Activated T-cell treated with anti-CD3 and anti-CD28 coated beads, Interleukin-2, amount 50 U/mL, for 72 hours (primary cell): ENCODE measurements around the gene PTPRO. TPM values are rescaled to one million over a fixed set of nuclear protein-coding genes. Genes with fewer than 3 reads are reported as not detected.

Experiments
- ATAC-seq, 2 donors: fragments of 150-1000 bp; cut with Tn5 transposase; replicated peaks in 1 of 2; 2 replicates each; pipeline ENCODE4 v1.10.0; 2021; ENCODE audit warnings: moderate library complexity in 2 of 2, mild to moderate bottlenecking in 1 of 2
- DNase-seq, 2 donors: peaks; one replicate each; pipeline ENCODE4 v3.0.0; 2021 to 2022; ENCODE audit warnings: mixed read lengths in 1 of 2
- H3K27ac Mint-ChIP-seq: one replicate; pipeline ENCODE4 v1.8.0; 2022; ENCODE audit warnings: mild to moderate bottlenecking, moderate library complexity, mixed read lengths
- H3K27me3 Mint-ChIP-seq: one replicate; pipeline ENCODE4 v1.8.0; 2022; ENCODE audit warnings: low read depth, mixed read lengths
- H3K36me3 Mint-ChIP-seq, 2 donors: one replicate each; pipeline ENCODE4 v1.8.0; 2022; ENCODE audit warnings: mixed read lengths in 2 of 2, mild to moderate bottlenecking in 1 of 2; ENCODE audit not compliant: insufficient read depth in 2 of 2
- H3K4me1 Mint-ChIP-seq: one replicate; pipeline ENCODE4 v1.8.0; 2022; ENCODE audit warnings: low read depth, mixed read lengths
- H3K4me3 Mint-ChIP-seq, 2 donors: one replicate each; pipeline ENCODE4 v1.8.0; 2022; ENCODE audit warnings: mild to moderate bottlenecking in 2 of 2, mixed read lengths in 2 of 2, moderate library complexity in 2 of 2
- H3K9me3 Mint-ChIP-seq, 2 donors: one replicate each; pipeline ENCODE4 v1.8.0; 2022; ENCODE audit warnings: mixed read lengths in 2 of 2
- total RNA-seq, 2 donors: library from RNA; stranded (reverse); gene quantifications; one replicate each; pipeline ENCODE4 v1.2.3, GENCODE V29; 2022

The PTPRO gene
- total RNA-seq, 2 donors from 2014 or later = 0.28 to 0.94 TPM

- no peaks in the 10 kb centered on the region for H3K4me1 Mint-ChIP-seq
- no peak overlapping the region for H3K4me3 Mint-ChIP-seq
- H3K9me3 Mint-ChIP-seq = no peaks in the 10 kb centered on the region
- no peak overlapping the region for H3K27ac Mint-ChIP-seq
- no peaks in the 10 kb centered on the region for H3K27me3 Mint-ChIP-seq
- ATAC-seq (no peak), DNase-seq (no peak)
- H3K36me3 Mint-ChIP-seq = no peaks in the 10 kb centered on the region
Observed at GRCh38 chr12:15646581-15646980, 324.3 kb downstream of the PTPRO start.

Other genes with a start within 250 kb of the PTPRO start
- gene RERG, start 101.1 kb upstream of the PTPRO start, total RNA-seq = not detected